WTC11 (cell line): Measurements from ENCODE around the gene PDE8A.

Experiments used
- ATF3 ChIP-seq: sonication (generic); formaldehyde crosslinking; conservative IDR thresholded peaks from 2 replicates; pipeline ENCODE4 v1.8.1; 2022; ENCODE audit warnings: mild to moderate bottlenecking, missing genetic modification reagents
- CBFB ChIP-seq: sonication (generic); formaldehyde crosslinking; IDR thresholded peaks from 2 replicates; pipeline ENCODE4 v1.8.1; 2022; ENCODE audit warnings: mild to moderate bottlenecking, low read depth, missing genetic modification reagents
- CTCF ChIP-seq: fragments of 200-600 bp; IDR thresholded peaks from 2 replicates; pipeline ENCODE4 v1.8.0; 2022; ENCODE audit warnings: antibody characterized with exemption
- E2F1 ChIP-seq: sonication (generic); formaldehyde crosslinking; IDR thresholded peaks from 2 replicates; pipeline ENCODE4 v1.8.0; 2022; ENCODE audit warnings: mild to moderate bottlenecking, missing genetic modification reagents
- E2F5 ChIP-seq: sonication (generic); formaldehyde crosslinking; IDR thresholded peaks from 2 replicates; pipeline ENCODE4 v1.8.1; 2022; ENCODE audit warnings: mild to moderate bottlenecking, moderate library complexity, missing genetic modification reagents
- IRF1 ChIP-seq: sonication (generic); formaldehyde crosslinking; IDR thresholded peaks from 2 replicates; pipeline ENCODE4 v1.8.0; 2023; ENCODE audit warnings: missing genetic modification reagents
- MAX ChIP-seq: sonication (generic); formaldehyde crosslinking; IDR thresholded peaks from 2 replicates; pipeline ENCODE4 v1.8.0; 2022; ENCODE audit warnings: mild to moderate bottlenecking, missing genetic modification reagents
- NR1H2 ChIP-seq: sonication (generic); formaldehyde crosslinking; IDR thresholded peaks from 2 replicates; pipeline ENCODE4 v1.9.0; 2021; ENCODE audit warnings: mild to moderate bottlenecking, moderate library complexity, missing genetic modification reagents
- SMAD4 ChIP-seq: sonication (generic); formaldehyde crosslinking; IDR thresholded peaks from 2 replicates; pipeline ENCODE4 v1.8.0; 2022; ENCODE audit warnings: mild to moderate bottlenecking, missing genetic modification reagents
- STAT6 ChIP-seq: sonication (generic); formaldehyde crosslinking; conservative IDR thresholded peaks from 2 replicates; pipeline ENCODE4 v1.8.1; 2023; ENCODE audit warnings: mild to moderate bottlenecking, low read depth, missing genetic modification reagents, moderate library complexity
- TEAD4 ChIP-seq: sonication (generic); formaldehyde crosslinking; IDR thresholded peaks from 2 replicates; pipeline ENCODE4 v1.8.0; 2022; ENCODE audit warnings: mild to moderate bottlenecking, missing genetic modification reagents
- ZNF138 ChIP-seq: sonication (generic); formaldehyde crosslinking; conservative IDR thresholded peaks from 2 replicates; pipeline ENCODE4 v1.8.1; 2022; ENCODE audit warnings: mild to moderate bottlenecking, moderate library complexity, missing genetic modification reagents
- ZNF263 ChIP-seq: sonication (generic); formaldehyde crosslinking; IDR thresholded peaks from 2 replicates; pipeline ENCODE4 v1.8.1; 2022; ENCODE audit warnings: low read depth, mild to moderate bottlenecking, moderate library complexity, missing genetic modification reagents
- ZNF671 ChIP-seq: fragments of 250-450 bp; sonication (Bioruptor Pico); IDR thresholded peaks from 2 replicates; pipeline ENCODE4 v1.8.0; 2021; ENCODE audit warnings: mild to moderate bottlenecking

GRCh38 chr15:85010071-85010385 is 28.4 kb downstream of the PDE8A start:
- TF ChIP-seq CTCF (no peak), SMAD4 (CRISPR knock-in tag) (no peak), ATF3 (CRISPR knock-in tag) (no peak), CBFB (CRISPR knock-in tag) (no peak), STAT6 (no peak), E2F1 (no peak), MAX (CRISPR knock-in tag) (no peak), ZNF138 (no peak), IRF1 (CRISPR knock-in tag) (no peak), ZNF263 (CRISPR knock-in tag) (no peak), ZNF671 (CRISPR knock-in tag) (no peak), E2F5 (CRISPR knock-in tag) (no peak), TEAD4 (CRISPR knock-in tag) (no peak), NR1H2 (CRISPR knock-in tag) (no peak)
